Esophagus squamous epithelium (tissue), 4 donors: ENCODE measurements around the gene STX1B.

Source experiments
- CTCF ChIP-seq, 6 experiments: fragments of 450-650 bp in 4 of 6; fragments of 200-600 bp in 2 of 6; sonication (generic) in 2 of 6; IDR thresholded peaks; one replicate each; pipeline ENCODE4 v1.5.1; 2016 to 2019; ENCODE audit warnings: antibody characterized with exemption in 6 of 6, mild to moderate bottlenecking in 4 of 6, moderate library complexity in 4 of 6
- POLR2A ChIP-seq, 4 donors: fragments of 450-650 bp; IDR thresholded peaks; one replicate each; pipeline ENCODE4 v1.6.1; 2017; ENCODE audit warnings: antibody characterized with exemption in 4 of 4, mild to moderate bottlenecking in 4 of 4, moderate library complexity in 3 of 4

GRCh38 chr16:31003744-31004143 lies 6.7 kb downstream of the STX1B start:
- TF ChIP-seq POLR2A (IDR thresholded peaks at IDR 0.05), result no peak
- no peak for TF ChIP-seq CTCF (IDR thresholded peaks at IDR 0.05)
